DMS153 treated with DMSO at 0.1 percent for 48 hours (cell line): Measurements from ENCODE around the gene SVIL.
A peak's percentile ranks its signal among the peaks of the same experiment; 100 is the strongest.
"Not testable (repeated sequence)": the region's sequence is repeated elsewhere in the genome, so short reads cannot be mapped to it uniquely, and the experiment has no call there.

Experiments
- DNase-seq: peaks from one replicate; lab custom pipeline; 2025; ENCODE audit not compliant: unreplicated experiment; lab: John Stamatoyannopoulos, UW

Gene SVIL

DNA sequence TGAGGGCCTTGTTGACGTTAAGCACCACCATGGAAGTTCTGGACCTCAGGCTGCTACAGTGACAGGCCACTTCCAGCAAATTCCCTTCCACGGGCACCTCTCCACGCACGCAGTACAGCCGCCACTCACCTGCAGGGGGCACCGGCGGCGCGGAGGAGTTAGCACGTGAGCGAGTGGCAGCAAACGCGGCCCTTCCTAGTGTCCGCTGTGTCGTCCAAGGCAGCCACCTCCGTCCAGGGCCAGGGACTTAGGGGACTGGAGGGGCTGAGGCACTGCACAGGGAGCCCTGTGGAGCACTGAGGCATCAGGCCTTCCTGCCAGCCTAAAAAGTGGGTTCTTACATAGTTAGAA lies 164.4 kb downstream of the SVIL start:
- no peak for DNase-seq

DNA sequence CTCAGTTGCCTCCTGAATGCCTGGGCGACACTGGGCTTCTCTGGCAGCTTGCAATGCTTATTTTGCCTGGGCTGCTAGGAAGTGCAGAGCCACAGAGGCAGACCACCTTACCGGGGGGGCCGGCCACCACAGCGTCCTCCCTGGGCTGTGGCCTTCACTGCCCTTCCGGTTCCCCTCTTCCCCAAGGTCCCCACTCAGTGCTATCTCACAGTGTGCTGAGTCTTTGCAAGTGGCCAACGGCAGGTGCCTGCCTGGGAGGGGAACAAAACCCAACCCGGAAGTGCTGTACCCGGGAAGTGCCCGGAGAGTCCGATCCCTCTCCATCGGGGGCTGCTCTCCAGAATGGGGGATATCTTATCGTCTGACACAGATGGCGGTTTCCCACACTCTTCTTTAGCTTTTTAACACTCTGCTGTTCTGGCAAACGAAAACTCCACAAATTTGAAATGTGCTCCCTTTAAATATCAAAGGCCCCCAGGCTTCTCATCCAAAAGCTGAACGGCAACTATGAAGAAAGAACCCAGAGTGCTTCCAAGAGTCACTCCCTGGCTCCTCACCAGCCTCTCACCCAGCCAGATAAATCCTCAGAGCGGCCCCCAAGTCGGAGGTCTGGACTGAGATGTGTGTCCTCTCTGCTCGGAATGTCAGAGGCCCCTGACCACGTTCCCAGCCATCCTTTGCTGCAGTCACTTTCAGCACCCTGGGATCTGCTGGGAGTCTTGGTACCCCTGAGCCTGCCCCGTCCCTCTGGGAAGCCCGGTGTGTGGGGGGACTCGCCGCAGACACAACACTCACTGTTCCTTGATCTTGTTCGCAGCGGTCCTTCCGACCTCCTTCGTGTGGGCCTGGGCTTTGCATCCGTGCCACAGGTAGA lies 165.1 kb downstream of the SVIL start:
- DNase-seq: no peak

- no peak for DNase-seq
These were observed 169.4 kb downstream of the SVIL start for GRCh38 chr10:29465384-29465783.

- DNase-seq: not testable (repeated sequence)
These were observed 170.1 kb downstream of the SVIL start for GRCh38 chr10:29464671-29465171.

GRCh38 chr10:29461042-29461441 lies 173.7 kb downstream of the SVIL start:
- no peak for DNase-seq

GRCh38 chr10:29458190-29458589 lies 176.6 kb downstream of the SVIL start:
- DNase-seq: not testable (repeated sequence)

DNA sequence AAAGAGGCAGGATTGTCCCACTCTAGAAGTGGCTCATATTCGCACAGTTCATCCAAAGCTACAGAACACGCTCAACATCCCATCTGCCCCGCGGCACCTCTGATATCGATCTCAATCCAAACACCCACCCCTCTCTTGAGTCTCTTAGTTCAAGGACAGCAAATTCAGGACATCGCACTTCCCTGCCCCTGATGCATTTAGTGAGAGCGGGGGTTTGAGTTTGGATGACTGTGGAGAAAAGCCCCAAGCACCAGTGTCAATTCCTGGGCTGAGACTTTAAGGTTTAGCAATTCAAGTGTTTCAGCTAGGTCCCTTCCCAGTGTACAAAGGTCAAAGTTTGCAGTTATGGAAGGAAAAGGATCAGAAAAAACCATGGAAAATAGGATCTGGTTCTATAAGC lies 179.7 kb downstream of the SVIL start:
- DNase-seq: no peak

DNA sequence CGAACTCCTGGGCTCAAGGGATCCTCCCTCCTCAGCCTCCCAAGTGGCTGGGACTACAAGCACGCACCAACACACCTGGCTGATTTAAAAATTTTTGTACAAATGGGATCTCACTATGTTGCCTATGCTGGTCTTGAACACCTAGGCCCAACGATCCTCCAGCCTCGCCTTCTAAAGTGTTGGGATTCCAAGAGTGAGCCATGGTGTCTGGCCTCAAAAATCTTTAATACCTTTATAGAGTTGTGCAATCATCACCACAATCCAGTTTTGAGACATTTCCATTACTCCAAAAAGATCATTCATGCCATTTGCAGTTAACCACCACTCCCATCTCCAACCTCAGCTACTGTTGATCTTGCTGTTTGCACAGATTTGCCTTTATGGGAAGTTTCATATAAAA lies 180.5 kb downstream of the SVIL start:
- DNase-seq: no peak

GRCh38 chr10:29452546-29452945 lies 182.2 kb downstream of the SVIL start:
- no peak for DNase-seq

DNA sequence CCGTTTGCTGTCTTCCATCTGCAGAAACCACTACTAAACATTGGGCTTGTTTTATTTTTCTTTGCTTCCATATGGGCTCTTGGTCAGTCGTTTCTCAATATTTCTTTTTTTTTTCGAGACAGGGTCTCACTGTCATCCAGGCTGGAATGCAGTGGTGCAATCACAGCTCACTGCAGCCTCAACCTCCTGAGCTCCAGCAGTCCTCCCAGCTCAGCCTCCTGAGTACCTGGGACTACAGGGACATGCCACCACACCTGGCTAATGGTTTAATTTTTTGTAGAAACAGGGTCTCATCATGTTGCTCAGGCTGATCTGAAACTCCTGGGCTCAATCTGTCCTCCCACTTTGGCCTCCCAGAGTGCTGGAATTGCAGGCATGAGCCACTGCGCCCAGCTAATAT lies 182.8 kb downstream of the SVIL start:
- no peak for DNase-seq

DNA sequence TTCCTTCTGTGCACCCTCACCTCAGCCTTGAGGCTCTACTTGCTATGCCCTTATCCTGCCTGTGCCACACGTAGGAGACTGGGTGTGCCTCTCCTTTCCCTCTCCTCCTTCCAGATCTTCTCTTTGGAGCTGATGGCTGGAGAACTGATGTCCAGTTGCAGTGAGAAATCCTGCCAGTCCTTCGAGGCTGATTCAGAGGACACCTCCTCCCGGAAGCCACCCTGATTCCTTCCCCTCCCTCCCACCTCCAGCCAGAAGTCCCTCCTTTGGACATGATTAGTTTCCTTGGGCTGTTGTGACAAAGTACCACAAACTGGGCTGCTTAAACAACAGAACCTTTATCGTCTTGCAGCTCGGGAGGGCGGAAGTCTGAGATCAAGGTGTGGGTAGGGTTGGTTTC lies 184.4 kb downstream of the SVIL start:
- no peak for DNase-seq

- peak; percentile 0 for DNase-seq
These were observed 185.8 kb downstream of the SVIL start for GRCh38 chr10:29448756-29449592.

DNA sequence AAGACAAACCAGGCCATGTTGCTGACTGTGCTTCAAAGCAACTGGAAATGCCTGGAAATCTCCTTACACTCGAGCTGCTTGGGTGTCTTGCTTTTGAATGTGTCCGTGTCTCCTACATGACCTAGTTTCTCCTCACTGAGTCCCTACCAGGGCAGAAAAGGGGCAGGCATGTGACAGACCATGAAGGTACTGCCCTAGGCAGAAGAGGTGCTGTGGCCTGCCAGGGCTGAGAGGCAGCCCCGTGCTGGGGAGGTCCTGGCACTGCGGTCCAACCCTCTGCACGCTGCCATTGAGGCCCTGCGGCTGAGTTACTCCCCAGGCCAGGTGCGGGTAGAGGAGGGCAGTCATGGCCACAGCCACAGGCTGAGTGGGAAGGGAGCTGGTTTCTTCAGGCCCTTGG lies 186.6 kb downstream of the SVIL start:
- no peak for DNase-seq

GRCh38 chr10:29446327-29446726 lies 188.4 kb downstream of the SVIL start:
- DNase-seq: no peak

- DNase-seq: no peak
These were observed 190.8 kb downstream of the SVIL start for GRCh38 chr10:29443745-29444523.

DNA sequence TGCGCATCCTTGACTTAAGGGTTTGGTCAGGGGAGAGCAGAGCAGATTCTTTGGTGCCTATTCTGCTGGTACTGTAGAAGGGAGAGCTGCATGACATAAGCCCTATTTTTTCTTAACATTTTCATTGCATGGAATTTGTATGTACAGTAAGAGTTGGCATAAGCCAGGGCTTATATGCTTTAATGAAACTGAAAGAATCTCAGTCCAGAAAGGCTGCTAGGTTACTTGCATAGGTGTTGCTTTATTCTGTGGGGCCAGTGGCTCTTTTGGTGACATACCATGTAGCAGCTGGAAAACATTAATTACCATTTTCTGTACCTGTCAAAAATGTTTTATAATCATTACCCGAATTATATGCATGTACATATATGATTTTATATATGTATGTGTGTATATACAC lies 193.8 kb downstream of the SVIL start:
- no peak for DNase-seq

DNA sequence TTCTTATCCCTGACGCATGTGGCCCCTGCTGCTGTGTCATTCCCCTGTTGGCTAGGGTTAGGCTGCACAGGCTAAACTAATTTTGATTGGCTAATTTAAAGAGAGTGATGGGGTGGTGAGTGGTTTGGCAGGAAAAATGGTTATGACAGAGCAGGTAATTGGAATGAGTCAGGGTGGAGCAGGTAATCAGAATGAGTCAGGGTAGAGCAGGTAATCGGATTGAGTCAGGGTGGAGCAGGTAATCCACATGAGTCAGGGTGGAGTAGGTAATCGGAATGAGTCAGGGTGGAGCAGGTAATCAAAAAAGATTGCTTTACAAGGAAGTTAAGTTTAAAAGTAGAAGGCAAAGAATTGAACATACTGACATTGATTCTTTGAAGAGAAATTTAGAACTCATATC lies 195.8 kb downstream of the SVIL start:
- not testable (repeated sequence) for DNase-seq

GRCh38 chr10:29438271-29438670 lies 196.5 kb downstream of the SVIL start:
- DNase-seq: no peak

DNA sequence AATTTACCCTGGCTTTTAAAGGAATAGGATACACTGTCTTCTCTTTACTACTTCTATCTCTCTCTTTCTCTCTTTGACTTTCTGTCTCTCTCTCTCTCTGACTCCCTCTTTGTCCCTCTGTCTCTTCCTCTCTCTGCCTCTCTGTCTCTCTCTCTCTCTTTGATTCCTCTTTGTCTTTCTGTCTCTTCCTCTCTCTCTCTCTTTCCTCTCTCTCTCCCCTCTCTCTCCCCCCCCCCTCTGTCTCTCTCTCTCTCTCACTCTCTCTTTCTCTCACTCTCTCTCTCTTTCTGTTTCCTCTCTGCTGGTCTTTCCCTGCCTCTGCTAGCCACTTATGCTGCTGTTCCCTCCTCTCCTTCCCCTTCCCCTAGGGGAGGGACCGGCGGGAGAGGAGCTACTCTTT lies 196.9 kb downstream of the SVIL start:
- DNase-seq: no peak

DNA sequence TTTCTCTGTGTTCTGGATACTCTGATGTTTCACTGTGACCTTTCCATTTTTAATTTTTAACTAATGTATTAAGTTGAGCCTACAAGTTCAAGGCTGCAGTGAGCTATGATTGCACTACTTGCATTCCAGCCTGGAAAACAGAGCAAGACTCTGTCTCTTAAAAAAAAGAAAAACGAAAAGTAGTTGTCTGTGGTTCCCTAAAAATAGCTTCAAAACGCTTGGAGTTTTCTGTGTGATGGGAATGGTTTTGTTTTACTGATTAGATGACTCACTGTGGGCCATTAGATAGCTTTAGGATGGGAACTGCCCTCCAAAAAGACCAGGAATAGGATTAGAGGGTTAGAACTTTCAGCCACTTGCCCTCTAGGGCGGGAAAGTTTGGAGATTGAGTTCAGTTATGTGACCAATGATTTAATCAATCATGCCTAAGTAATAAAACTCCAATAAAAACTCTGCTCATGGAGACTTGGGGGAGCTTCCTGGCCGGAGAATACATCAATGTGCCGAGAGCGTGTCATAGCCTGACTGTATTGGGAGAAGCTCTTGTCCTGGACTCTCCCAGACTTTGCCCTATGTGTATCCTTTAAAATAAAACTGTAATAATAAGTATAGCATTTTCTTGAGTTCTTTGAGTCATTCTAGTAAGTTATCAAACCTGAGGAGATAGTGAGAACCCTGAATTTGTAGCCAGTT lies 198.8 kb downstream of the SVIL start:
- DNase-seq: no peak

- DNase-seq: no peak
These were observed 200.7 kb downstream of the SVIL start for GRCh38 chr10:29434111-29434510.
